DOHH2 (cell line): ENCODE results near the gene HOXB3.

Experiments used
- EZH2phosphoT487 ChIP-seq: fragments of 200-600 bp; sonication (generic); IDR thresholded peaks from 2 replicates; pipeline ENCODE4 v1.6.1; 2017; ENCODE audit warnings: borderline replicate concordance, mild to moderate bottlenecking, antibody characterized with exemption, low read length, moderate library complexity, mixed read lengths
- TF ChIP-seq, protein P1 (sequence below): fragments of 200-600 bp; sonication (generic); IDR thresholded peaks from one replicate; pipeline ENCODE4 v1.5.1; 2014; ENCODE audit warnings: antibody characterized with exemption, mild to moderate bottlenecking, low read depth, low read length; ENCODE audit not compliant: poor library complexity, severe bottlenecking

DNA sequence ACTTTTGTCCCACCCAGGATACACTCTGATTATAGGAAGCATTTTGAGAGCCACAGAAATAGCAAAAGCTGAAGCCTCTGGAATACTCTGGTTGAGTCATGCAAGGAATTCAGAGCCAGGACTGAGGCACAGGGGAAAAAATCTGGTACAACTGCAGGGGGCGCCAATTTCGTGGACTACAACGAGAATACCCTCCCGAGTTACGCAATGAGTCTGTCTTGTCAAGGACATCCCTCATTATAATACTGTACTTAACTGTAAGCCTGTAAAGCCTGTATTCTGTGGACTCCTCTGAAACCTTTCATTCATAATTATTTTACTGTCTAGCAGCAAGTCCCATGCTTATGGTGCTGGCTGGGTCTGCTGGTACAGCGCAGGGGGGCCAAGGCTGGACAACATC, 67.0 kb downstream of the HOXB3 start:
- TF ChIP-seq, protein P1, sequence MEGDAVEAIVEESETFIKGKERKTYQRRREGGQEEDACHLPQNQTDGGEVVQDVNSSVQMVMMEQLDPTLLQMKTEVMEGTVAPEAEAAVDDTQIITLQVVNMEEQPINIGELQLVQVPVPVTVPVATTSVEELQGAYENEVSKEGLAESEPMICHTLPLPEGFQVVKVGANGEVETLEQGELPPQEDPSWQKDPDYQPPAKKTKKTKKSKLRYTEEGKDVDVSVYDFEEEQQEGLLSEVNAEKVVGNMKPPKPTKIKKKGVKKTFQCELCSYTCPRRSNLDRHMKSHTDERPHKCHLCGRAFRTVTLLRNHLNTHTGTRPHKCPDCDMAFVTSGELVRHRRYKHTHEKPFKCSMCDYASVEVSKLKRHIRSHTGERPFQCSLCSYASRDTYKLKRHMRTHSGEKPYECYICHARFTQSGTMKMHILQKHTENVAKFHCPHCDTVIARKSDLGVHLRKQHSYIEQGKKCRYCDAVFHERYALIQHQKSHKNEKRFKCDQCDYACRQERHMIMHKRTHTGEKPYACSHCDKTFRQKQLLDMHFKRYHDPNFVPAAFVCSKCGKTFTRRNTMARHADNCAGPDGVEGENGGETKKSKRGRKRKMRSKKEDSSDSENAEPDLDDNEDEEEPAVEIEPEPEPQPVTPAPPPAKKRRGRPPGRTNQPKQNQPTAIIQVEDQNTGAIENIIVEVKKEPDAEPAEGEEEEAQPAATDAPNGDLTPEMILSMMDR = peak; percentile 16
- TF ChIP-seq EZH2phosphoT487 = no peak
